Transverse colon (tissue), 4 donors: ENCODE results near the gene COLQ. TPM values are rescaled to one million over a fixed set of nuclear protein-coding genes. Genes with fewer than 3 reads are reported as not detected.

Source experiments
- DNase-seq: peaks from one replicate; pipeline ENCODE4 v3.0.0-alpha.2; 2019
- H3K27ac ChIP-seq, 4 donors: fragments of 200-600 bp; sonication (generic); 2 replicates each; pipeline ENCODE4 v1.5.1; 2016 to 2018; ENCODE audit warnings: inconsistent platforms in 4 of 4
- H3K27me3 ChIP-seq: fragments of 200-600 bp; sonication (generic); 2 replicates; pipeline ENCODE4 v1.5.1; 2017; ENCODE audit warnings: inconsistent platforms
- H3K36me3 ChIP-seq, 4 donors: fragments of 200-600 bp; sonication (generic); 2 replicates each; pipeline ENCODE4 v1.5.1; 2017 to 2019; ENCODE audit warnings: inconsistent platforms in 4 of 4
- H3K4me1 ChIP-seq, 4 donors: fragments of 200-600 bp; sonication (generic); 2 replicates each; pipeline ENCODE4 v1.5.1; 2017 to 2020; ENCODE audit warnings: inconsistent platforms in 4 of 4
- H3K4me3 ChIP-seq, 4 donors: fragments of 200-600 bp; sonication (generic); 1 replicate in 1 of 4; 2 replicates in 3 of 4; pipeline versions ENCODE4 v1.5.1 to v1.6.1; 2017 to 2019; ENCODE audit warnings: inconsistent platforms in 4 of 4
- H3K9me3 ChIP-seq, 2 donors: fragments of 200-600 bp; sonication (generic); 2 replicates each; pipeline ENCODE4 v1.5.1; 2017 to 2019; ENCODE audit warnings: inconsistent platforms in 2 of 2
- EP300 ChIP-seq: sonication (generic); formaldehyde crosslinking; IDR thresholded peaks from one replicate; pipeline ENCODE4 v1.6.1; 2017; ENCODE audit warnings: antibody characterized with exemption, low read depth
- POLR2A ChIP-seq: fragments of 450-650 bp; IDR thresholded peaks from one replicate; pipeline ENCODE4 v1.6.1; 2016; ENCODE audit warnings: antibody characterized with exemption, mild to moderate bottlenecking, moderate library complexity
- POLR2AphosphoS5 ChIP-seq, 3 donors: sonication (generic); formaldehyde crosslinking; IDR thresholded peaks; one replicate each; pipeline ENCODE4 v1.6.1; 2016; ENCODE audit warnings: antibody characterized with exemption in 3 of 3
- WGBS, 2 donors: methylation state at CpG; one replicate each; pipeline ENCODE4 v1.1.5; 2018; ENCODE audit warnings: low coverage in 1 of 2; 5-methylcytosine and 5-hydroxymethylcytosine counted together
- in situ Hi-C, 4 donors: fragments of 200-750 bp; cut with MboI; loops; one replicate each; pipeline versions ENCODE4 v1.15.0 to v1.15.1; 2017; ENCODE audit warnings: low sequenced_read_pairs in 3 of 4, low pct_ligation_motif_present in 1 of 4, low pct_unique_long_range_greater_than_20kb in 1 of 4
- intact Hi-C: fragments of 100-400 bp; cut with DNase I; formaldehyde crosslinking; loops from one replicate; pipeline ENCODE4 v1.15.1; 2023; ENCODE audit warnings: low total_unique reads
- total RNA-seq, 4 donors: library from RNA; depleted of rRNA; stranded (reverse); fragments of >200 nt; gene quantifications; one replicate each; pipeline ENCODE4 v1.1.0, GENCODE V29; 2016
- TF ChIP-seq, protein P1 (sequence below), 5 experiments: fragments of 200-600 bp in 3 of 5; fragments of 450-650 bp in 2 of 5; sonication (generic) in 3 of 5; IDR thresholded peaks; 1 replicate in 2 of 5; 2 replicates in 3 of 5; pipeline ENCODE4 v1.5.1; 2016 to 2017; ENCODE audit warnings: antibody characterized with exemption in 5 of 5, inconsistent platforms in 3 of 5, mild to moderate bottlenecking in 2 of 5, moderate library complexity in 1 of 5

Gene COLQ
- total RNA-seq, 4 donors from 2014 or later = 0.68 to 1.7 TPM; not detected in 2

DNA sequence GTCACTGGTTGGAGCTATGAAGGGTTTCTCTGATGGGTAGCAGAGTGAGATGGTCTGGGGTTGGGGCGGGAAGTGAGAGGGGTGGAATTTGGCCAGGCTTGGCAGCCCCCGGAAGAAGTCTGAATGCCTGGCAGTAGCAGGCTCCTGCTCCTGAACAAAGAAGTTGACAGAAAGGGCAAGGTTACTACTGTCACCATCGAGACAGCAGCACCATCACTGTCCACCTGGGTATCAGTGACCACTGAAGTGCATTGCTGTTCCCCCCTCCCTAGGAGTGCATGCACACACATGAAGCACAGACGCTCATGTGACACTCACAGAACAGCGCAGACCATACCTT lies 42.9 kb downstream of the COLQ start:
- WGBS, 2 donors = 90 to 98% methylated on average over 2 to 5 of the region's 5 CpGs
- no peaks in the 10 kb centered on the region for H3K9me3 ChIP-seq
- no peak for DNase-seq
- no peaks in the 10 kb centered on the region for H3K27me3 ChIP-seq
- TF ChIP-seq POLR2AphosphoS5 (IDR thresholded peaks at IDR 0.05) (no peak), POLR2A (no peak), EP300 (no peak)
- TF ChIP-seq, protein P1, sequence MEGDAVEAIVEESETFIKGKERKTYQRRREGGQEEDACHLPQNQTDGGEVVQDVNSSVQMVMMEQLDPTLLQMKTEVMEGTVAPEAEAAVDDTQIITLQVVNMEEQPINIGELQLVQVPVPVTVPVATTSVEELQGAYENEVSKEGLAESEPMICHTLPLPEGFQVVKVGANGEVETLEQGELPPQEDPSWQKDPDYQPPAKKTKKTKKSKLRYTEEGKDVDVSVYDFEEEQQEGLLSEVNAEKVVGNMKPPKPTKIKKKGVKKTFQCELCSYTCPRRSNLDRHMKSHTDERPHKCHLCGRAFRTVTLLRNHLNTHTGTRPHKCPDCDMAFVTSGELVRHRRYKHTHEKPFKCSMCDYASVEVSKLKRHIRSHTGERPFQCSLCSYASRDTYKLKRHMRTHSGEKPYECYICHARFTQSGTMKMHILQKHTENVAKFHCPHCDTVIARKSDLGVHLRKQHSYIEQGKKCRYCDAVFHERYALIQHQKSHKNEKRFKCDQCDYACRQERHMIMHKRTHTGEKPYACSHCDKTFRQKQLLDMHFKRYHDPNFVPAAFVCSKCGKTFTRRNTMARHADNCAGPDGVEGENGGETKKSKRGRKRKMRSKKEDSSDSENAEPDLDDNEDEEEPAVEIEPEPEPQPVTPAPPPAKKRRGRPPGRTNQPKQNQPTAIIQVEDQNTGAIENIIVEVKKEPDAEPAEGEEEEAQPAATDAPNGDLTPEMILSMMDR (IDR thresholded peaks at IDR 0.05) = no peak
- intact Hi-C loops (no loop called here), in situ Hi-C loops (no loop called here)
- no peak overlapping the region for H3K27ac ChIP-seq
- H3K36me3 ChIP-seq = no peaks in the 10 kb centered on the region
- H3K4me1 ChIP-seq = no peaks in the 10 kb centered on the region
- H3K4me3 ChIP-seq = no peak overlapping the region

DNA sequence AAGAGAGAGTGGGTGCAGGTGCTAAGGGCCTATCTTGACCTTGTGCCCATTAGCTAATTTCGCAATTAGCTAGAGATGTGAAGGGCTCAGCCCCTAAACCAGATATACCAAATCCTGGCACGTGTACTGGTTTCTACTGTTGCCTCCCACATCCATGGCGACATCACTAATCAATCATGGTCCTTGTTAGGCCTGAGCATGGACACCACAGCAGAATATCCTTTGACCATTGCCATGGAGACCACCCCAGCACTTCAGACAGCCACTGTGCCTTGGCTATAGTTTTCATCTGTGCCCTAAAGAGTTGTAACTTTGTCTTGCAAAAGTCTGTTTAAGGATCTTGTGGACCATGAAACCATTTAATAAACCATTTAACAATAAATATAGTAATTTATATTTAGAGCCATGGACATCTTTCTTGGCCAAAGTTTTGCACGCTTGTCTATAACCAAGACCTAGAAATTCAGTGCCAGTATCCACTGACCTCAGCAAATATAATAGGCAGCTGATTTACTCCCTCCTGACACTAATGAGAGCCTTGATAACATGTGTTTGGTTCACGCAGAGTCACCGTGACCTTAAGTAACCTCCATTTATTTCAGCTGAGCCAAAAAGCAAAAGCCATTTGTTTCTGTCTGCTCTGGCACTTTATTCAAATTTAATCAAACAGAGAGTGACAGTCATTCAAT lies 43.4 kb downstream of the COLQ start:
- TF ChIP-seq EP300 = no peak
- TF ChIP-seq, protein P1 (IDR thresholded peaks at IDR 0.05) = no peak
- no peak for TF ChIP-seq POLR2AphosphoS5 (IDR thresholded peaks at IDR 0.05)
- TF ChIP-seq POLR2A = no peak
- in situ Hi-C loops (no loop called here), intact Hi-C loops (no loop called here)
- H3K27me3 ChIP-seq = no peaks in the 10 kb centered on the region
- no peak overlapping the region for H3K27ac ChIP-seq
- no peaks in the 10 kb centered on the region for H3K36me3 ChIP-seq
- WGBS, 2 donors = 65 to 69% methylated on average over 3 to 6 of the region's 6 CpGs
- no peaks in the 10 kb centered on the region for H3K9me3 ChIP-seq
- H3K4me1 ChIP-seq = no peaks in the 10 kb centered on the region
- DNase-seq = no peak
- no peak overlapping the region for H3K4me3 ChIP-seq

DNA sequence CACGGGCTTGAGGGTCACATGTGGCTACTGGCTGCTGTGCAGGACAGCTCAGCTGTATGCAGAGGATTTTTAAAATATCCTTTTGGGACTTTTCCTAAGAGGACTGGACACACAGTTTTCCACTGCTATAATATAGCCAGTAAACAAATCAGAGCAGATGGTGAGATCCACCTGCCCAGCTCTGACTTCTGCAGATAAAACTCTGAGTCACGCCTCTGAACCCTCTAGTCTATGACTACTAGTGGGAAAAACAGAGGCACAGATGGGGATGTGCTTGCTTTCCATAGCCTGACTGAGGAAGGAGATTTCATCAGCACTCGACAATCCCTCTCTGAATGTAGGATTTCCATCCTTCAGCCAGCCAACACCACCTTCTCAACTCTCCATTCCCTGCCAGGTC lies 45.1 kb downstream of the COLQ start:
- DNase-seq = no peak
- Histone ChIP-seq H3K27ac (no peak overlapping the region), H3K4me3 (no peak overlapping the region), H3K4me1 (no peaks in the 10 kb centered on the region), H3K36me3 (no peaks in the 10 kb centered on the region), H3K9me3 (no peaks in the 10 kb centered on the region), H3K27me3 (no peaks in the 10 kb centered on the region)
- in situ Hi-C loops = no loop called here
- TF ChIP-seq POLR2A (no peak), EP300 (no peak), POLR2AphosphoS5 (IDR thresholded peaks at IDR 0.05) (no peak)
- TF ChIP-seq, protein P1 (IDR thresholded peaks at IDR 0.05) = no peak
- WGBS, 2 donors = 68 to 83% methylated on average over 1 to 3 of the region's 3 CpGs
- intact Hi-C loops = no loop called here

DNA sequence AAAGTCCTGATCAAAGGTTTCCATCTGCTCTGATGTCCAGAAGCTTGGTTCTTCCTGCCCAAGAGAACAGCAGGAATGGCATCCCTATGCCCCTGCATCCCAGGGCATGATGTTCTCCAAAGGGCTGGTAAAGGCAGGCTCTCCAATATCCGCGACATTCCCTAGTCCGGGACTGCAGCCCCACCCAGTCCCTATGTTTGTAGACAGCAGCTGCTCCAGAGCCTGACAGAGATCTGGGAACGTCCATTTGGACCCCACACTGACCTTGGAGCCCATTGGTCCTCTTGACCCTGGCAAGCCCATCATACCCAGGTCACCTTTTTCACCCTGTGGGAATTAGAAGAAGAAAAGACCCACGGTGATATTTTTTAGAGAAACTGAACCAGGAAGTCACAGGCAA lies 46.3 kb downstream of the COLQ start:
- Histone ChIP-seq H3K27me3 (no peaks in the 10 kb centered on the region), H3K9me3 (no peaks in the 10 kb centered on the region), H3K4me3 (no peak overlapping the region), H3K4me1 (no peaks in the 10 kb centered on the region), H3K36me3 (no peaks in the 10 kb centered on the region), H3K27ac (no peak overlapping the region)
- TF ChIP-seq EP300 (no peak), POLR2A (no peak), POLR2AphosphoS5 (IDR thresholded peaks at IDR 0.05) (no peak)
- TF ChIP-seq, protein P1 (IDR thresholded peaks at IDR 0.05) = no peak
- DNase-seq = no peak
- WGBS, 2 donors = 44% methylated on average over 5 of the region's 5 CpGs; no CpG with 5 or more reads in 1 of the 2 donors
- in situ Hi-C loops (no loop called here), intact Hi-C loops (no loop called here)
